HUES64 (cell line): ENCODE results near the gene TRANK1.

ENCODE experiments used
- H3K27ac ChIP-seq: 2 replicates; pipeline ENCODE4 v1.7.0; 2013; ENCODE audit warnings: low read depth, low read length, inconsistent platforms
- H3K27me3 ChIP-seq: 2 replicates; pipeline ENCODE4 v1.6.1; 2013; ENCODE audit warnings: mild to moderate bottlenecking, low read length; ENCODE audit not compliant: insufficient read depth
- H3K36me3 ChIP-seq: 2 replicates; pipeline ENCODE4 v1.6.1; 2013; ENCODE audit warnings: mild to moderate bottlenecking, low read length; ENCODE audit not compliant: insufficient read depth
- H3K4me1 ChIP-seq: 2 replicates; pipeline ENCODE4 v1.6.1; 2013; ENCODE audit warnings: mild to moderate bottlenecking, low read length, moderate library complexity; ENCODE audit not compliant: insufficient read depth
- H3K4me3 ChIP-seq: 2 replicates; pipeline ENCODE4 v1.5.1; 2013; ENCODE audit warnings: mild to moderate bottlenecking, low read length, moderate library complexity
- H3K9ac ChIP-seq: 2 replicates; pipeline ENCODE4 v1.6.1; 2013; ENCODE audit warnings: mild to moderate bottlenecking, low read depth, low read length
- H3K9me3 ChIP-seq: 2 replicates; pipeline ENCODE4 v1.6.1; 2013; ENCODE audit warnings: low read depth, low read length; ENCODE audit not compliant: insufficient read depth
- WGBS: fragments of 150-250, 120-280 bp; methylation state at CpG from one replicate; pipeline ENCODE4 v1.1.7; 2013; ENCODE audit warnings: missing lambda C conversion rate; 5-methylcytosine and 5-hydroxymethylcytosine counted together

Gene TRANK1

DNA sequence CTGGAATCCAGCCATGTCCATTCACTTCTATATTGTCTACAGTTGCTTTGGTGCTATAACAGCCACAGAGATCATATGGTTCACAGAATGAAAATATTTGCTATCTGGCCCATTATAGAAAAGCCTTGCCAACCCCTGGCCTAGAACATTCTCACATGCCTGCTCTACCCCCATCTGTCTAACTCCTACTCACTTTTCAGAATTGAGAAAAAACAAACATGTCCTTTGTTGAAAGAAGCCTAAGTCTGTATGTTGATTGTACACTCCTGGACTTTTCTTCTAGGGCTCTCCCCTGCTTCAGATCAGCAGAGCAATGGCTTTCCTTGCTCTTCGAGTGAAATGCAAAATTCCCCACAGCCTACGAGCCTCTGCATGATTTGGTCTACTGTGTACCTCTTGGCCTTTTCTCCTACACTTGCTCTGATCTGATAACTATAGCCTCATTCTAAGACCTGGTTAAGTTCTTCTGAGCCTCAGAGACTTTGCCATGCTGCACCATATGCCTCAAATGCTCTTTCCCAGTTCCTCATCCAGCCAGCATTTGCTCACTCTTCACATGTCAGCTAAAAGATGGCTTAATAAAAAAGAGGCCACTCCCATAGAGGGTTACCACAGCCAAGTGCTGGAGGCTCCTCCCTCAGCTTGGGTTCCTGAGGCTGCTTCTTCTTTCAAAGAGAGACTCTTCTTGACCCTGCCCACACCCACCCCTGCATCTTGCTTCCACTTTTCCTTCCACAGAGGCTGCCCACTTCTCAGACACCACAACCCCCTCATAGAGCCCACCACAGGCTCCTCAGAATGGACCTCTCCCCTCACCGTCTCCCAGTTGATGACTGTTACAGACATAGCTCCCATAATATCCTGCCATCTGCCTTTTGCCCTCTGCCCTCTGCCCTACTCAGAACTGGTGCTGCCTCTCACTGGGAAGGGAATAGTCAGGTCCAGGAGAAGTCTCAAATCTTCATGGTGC lies 157.6 kb downstream of the TRANK1 start:
- Histone ChIP-seq H3K9me3 (no peaks in the 10 kb centered on the region), H3K4me3 (no peak overlapping the region), H3K27ac (no peak overlapping the region), H3K36me3 (no peaks in the 10 kb centered on the region), H3K4me1 (no peaks in the 10 kb centered on the region), H3K9ac (no peak overlapping the region), H3K27me3 (no peaks in the 10 kb centered on the region)
- WGBS = 76% methylated on average over 3 of the region's 3 CpGs

DNA sequence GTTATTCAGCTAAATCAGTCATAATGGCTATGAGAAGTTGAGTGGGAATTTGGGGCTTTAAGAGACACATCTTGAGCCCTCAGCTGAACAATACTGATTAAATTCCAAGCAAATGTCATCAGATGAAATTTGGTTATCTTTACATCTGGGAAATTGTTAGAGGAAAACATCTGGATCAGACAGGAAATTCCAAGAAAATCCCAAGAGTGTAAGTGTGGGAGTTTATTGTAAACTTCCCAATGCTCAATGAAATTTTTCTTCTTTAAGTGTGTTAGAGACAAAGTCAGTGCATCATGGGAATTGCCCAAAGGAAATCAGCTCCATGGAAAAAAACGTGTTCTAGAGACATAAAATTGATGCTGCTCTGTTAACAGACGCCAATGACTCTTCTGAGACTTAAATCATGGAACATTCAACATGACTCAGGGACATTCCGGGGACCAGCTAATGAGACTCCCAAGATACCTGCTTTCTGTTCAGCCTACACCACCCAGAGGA lies 160.7 kb downstream of the TRANK1 start:
- no peaks in the 10 kb centered on the region for H3K27me3 ChIP-seq
- no peaks in the 10 kb centered on the region for H3K9me3 ChIP-seq
- H3K36me3 ChIP-seq = no peaks in the 10 kb centered on the region
- WGBS = 83% methylated on average over 3 of the region's 3 CpGs
- no peak overlapping the region for H3K4me3 ChIP-seq
- no peaks in the 10 kb centered on the region for H3K4me1 ChIP-seq
- no peak overlapping the region for H3K27ac ChIP-seq
- H3K9ac ChIP-seq = no peak overlapping the region

DNA sequence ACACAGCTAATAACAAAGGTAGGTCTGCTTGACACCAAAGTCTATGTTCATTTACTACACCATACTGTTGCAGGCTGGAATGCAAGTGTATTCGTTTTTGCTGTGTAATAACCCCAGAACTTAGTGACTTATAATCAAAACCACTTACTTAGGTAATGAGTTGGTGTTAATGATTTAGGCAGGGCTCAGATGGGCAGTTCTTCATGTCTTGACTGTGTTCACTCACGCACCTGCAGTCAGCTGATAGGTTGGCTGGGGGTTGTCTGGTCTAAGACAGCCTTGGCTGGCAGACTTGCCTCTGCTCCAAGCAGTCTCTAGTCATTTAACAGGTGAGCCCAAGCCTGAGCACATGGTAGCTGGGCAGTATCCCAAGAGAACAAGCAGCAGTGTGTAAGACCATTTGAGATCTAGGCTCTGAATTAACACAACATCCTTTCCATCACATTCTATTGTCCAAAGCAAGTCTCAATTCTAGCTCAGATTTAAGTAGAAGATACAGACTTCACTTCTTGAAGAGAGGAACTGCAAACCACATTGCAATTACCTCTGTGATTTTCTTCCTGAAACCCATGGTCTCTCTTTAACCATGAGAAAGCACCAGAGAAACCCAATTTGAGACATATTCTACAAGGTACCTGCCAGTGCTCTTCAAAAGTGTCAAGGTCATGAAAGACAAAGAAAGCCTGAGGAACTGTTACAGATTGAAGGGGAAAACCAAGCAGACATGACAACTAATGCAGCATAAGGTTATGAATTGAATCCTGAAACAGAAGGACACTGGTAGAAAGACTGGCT lies 167.2 kb downstream of the TRANK1 start:
- no peak overlapping the region for H3K4me3 ChIP-seq
- no peak overlapping the region for H3K9ac ChIP-seq
- WGBS = 96% methylated on average over 1 of the region's 2 CpGs
- H3K9me3 ChIP-seq = no peaks in the 10 kb centered on the region
- no peaks in the 10 kb centered on the region for H3K27me3 ChIP-seq
- H3K27ac ChIP-seq = no peak overlapping the region
- H3K4me1 ChIP-seq = peaks cover 6% of the 10 kb centered on the region; the same call in 1 of the 2 replicates
- no peaks in the 10 kb centered on the region for H3K36me3 ChIP-seq
